GM18511 (cell line): ENCODE data around the gene DOLPP1.
"Not testable (repeated sequence)": the region's sequence is repeated elsewhere in the genome, so short reads cannot be mapped to it uniquely, and the experiment has no call there.

Experiments used
- ATAC-seq: cut with Tn5 transposase; IDR thresholded peaks from one replicate; pipeline ENCODE4 v1.9.1; 2021; ENCODE audit warnings: mild to moderate bottlenecking, moderate library complexity; ENCODE audit not compliant: unreplicated experiment

DOLPP1 gene, protein sequence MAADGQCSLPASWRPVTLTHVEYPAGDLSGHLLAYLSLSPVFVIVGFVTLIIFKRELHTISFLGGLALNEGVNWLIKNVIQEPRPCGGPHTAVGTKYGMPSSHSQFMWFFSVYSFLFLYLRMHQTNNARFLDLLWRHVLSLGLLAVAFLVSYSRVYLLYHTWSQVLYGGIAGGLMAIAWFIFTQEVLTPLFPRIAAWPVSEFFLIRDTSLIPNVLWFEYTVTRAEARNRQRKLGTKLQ

DNA sequence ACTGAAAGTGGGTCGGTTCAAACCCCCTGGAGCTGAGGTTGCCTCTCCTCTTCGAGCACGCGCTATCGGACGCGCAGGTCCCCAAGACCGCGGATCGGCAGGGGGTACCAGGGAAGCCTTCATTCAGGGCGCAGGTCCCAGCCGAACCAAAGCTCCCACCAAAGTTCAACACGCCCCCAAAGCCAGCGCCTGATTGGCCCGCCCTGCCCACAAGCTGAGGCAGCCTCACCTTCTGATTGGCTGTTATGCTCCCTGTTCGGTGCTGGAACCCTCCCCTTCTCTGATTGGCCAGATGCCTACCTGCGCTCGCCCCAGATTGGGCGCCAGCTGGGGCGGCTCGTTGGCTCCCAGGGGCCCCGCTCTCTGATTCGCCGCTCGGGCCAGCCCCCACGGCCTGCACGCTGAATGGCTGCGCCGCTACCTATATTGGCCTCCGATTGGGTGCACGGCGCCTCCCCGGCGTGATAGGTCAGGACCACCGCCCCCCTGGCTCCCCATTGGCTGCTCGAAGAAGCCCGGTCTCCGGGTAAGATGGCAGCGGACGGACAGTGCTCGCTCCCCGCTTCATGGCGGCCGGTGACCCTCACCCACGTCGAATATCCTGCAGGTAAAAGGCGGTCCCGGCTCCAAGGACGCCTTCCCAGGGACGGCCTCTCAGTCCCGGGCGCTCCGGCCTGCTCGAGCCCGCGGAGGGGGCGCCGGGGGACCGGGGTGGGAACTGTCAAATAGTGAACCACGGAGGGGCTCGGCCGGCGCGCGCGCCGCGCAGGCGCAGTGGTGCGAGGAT is at the start of gene DOLPP1:
TSS of gene DOLPP1 (plus strand) at position 511 of the 787 bp plus-strand sequence. CDS start at position 532, 21 bp downstream.
- ATAC-seq = peak; percentile 95

DNA sequence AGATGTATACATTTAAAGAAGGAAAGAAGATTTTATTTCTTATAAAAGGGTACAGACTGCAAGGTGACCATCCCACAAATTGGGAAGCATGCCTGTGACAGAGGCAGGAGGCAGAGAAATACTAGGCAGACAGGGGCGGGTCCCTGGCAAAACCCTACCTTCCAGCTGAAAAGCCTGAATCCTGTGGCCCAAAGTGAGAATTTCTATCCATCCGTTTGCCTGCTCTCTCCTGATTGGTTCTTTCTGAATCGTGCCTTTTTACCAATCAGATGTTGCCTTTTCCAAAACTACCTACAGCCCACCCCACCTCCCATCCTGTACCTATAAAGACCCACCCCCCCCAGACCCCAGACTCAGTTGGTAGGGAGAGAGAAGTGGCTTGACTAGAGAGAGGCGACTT is 49.4 kb upstream of the DOLPP1 start:
- no peak for ATAC-seq

DNA sequence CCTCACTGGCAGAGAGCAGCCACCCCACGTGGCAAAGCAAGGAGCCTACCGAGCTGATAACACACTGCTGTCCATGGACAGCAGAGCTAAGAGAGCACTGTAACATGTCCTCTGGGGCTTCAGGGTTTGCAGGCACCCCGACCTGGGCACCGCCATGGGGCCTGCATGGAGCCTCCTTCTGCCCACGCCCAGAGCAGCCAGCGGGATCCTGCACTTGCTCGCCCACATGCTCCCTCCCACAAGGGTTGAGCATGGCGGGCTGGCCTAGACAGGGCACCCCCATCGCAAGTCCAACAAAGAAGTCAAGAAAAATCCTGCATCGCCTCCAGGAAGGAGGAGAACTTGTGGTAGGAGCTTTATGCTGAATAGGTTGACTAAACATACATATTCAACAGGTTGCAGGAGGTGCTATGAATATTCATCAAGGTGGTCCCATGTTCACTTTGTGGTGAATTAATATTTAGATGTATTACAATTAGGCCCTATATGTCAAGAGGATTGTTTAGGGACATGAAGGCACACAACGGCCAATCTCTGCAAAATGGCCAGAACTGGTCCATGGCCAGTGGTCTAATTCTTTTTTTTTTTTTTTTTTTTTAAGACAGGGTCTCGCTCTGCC is 48.3 kb upstream of the DOLPP1 start:
- no peak for ATAC-seq

DNA sequence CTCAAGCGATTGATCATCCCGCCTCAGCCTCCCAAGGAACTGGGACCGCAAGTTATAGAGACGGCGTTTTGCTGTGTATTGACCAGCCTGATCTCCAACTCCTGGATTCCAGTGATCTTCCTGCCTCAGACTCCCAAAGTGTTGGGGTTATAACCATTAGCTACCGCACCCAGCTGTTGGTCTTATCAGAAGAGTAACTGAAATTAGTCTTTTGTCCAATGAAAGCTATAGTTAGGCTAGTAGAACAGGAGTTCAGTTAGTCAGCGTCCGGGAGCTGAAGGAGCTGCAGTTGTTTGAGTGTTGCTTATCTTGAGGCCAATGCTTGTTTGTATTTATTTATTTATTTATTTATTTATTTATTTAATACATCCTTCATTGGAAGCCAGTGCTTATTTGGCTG is 47.7 kb upstream of the DOLPP1 start:
- no peak for ATAC-seq

DNA sequence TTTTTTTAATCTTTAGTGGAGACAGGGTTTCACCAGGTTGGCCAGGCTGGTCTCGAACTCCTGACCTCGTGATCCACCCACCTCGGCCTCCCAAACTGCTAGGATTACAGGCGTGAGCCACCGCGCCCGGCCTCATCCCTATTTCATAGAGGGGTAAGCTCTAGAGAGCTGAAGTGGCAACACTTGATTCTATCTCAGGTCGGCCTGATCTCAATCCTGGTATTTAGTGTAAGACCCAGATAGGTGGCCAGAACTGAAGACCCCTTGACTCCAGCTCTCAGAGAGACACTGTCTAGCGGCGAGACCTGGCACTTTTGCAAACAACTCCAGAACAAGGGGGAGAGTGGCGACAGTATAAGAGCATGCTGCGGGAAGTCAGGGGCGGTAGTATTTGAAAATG is 45.1 kb upstream of the DOLPP1 start:
- ATAC-seq = not testable (repeated sequence)

DNA sequence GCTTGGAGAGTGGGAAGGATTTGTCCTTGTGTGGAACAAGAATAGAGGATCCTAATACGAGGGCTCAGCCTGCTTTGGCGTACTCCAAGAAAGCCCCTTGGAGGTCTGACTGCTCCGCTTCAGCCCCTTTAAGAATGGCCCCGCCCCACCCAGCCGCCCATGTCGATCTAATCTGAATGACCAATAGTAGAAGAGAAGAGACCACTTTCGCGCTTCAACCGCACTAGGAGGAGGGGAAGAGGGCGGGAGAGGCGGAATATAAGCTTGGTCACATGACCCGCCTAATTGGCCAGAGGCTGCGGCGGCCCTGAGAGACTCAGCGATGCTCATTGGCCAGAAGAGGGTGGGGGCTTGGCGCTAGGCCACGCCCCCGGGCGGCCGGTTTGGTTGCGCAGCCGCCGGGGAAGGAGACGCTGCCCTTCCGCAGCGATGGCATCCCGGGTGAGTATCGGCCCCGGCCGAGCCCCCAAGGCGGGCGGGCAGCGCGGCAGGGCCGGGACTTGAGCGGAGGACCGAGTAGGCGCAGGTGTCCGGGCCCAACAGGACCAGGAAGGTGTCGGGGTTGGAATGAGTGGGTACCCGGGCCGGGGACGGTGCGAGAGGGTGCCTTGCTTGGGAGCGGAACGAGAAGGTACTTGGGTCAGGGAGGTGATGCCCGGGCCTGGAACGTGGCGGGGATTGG is 44.5 kb upstream of the DOLPP1 start, which contains the start of gene MIGA2:
TSS of gene MIGA2 (plus strand) at position 386 of the 682 bp plus-strand sequence. CDS start 3,969 bp downstream, outside the sequence.
- ATAC-seq = peak; percentile 96

DNA sequence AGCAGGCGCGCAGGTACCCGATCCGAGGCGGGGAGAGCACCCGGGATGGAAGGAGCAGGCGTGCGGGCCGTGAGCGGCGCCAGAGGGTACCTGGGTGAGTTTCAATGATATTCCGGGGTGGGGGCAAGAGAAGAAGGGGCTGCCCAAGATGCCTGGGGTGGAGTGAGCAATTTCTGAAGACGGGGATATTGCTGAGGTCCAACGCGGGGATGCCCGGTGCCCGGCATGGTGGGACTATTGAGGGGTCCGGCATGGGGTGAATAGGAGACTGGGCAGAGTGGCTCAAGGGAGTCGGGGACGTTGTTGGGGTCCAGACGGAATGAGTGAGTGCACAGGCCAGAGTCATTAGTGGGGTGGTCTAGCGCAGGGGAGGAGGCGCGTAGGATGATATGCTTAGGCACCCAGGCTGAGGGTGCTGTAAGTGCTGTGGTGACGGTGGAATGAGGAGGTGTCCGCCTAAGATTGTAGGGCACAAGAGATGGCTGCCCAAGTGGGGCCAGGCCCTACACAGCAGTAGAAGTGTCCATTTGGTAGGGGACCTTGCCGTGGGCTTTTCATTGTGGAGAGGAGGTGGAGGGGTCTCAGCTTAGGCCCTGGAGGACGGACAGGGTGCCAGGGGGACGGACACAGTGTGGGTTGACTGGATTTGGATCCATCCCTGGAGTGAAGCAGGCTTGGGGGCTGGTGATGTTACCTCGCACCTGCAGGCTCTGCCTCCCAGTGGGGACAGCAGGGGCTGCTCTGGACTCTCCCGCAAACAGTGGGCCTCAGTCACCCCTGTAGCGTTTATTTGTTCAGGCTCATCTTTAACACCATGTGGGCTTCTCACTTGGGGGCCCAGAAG is 43.8 kb upstream of the DOLPP1 start:
- ATAC-seq = no peak

DNA sequence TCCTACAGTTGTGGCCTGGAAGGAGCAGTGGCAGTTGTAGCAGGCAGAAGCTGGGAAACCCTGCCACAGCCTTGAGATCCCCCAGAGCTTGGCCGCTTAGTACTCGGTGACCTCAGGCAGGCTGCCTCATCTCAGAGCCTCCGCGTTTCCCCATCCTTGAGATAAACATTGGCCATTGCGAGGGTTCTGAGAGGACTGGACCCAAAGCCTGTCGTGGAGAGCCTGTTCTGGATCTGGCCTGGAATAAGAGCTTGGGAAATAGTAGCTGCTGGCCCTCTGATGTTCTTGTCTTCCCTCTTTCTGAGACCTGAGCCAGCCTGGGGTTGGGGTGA is 43.2 kb upstream of the DOLPP1 start:
- no peak for ATAC-seq

DNA sequence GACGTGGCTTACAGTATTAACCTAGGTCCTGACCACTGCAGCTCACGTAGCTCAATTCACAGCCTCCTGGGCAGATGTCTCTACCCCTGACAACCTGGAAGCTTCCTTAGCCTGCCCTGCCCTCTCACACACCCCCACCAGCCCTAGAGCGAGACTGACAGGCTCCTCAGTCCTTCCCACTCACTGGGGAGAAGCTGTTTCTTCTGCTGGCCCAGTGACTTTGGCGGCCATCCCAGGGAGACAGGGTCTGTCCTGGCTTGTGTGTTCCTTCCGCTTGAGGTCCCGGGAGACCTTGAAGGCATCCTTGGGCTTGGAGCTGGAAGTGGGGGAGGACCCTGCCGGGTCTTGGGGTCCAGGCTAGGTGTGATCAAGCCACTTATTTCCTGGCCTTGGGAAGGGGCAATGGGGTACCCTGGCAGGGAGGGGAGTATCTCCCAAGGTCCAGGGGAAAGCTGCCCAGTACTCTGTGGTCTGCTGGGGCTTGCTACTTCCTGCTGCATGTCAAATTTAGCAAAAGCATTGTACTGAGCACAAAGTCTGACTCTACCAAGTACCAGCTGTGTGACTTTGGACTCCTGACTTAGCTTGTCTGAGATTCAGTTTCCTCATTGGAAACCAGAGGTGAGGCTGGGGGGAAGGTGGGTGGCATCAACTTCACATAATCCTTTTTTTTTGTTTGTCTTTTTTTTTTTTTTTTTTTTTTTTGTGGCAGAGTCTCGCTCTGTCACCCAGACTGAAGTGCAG is 42.6 kb upstream of the DOLPP1 start:
- no peak for ATAC-seq

DNA sequence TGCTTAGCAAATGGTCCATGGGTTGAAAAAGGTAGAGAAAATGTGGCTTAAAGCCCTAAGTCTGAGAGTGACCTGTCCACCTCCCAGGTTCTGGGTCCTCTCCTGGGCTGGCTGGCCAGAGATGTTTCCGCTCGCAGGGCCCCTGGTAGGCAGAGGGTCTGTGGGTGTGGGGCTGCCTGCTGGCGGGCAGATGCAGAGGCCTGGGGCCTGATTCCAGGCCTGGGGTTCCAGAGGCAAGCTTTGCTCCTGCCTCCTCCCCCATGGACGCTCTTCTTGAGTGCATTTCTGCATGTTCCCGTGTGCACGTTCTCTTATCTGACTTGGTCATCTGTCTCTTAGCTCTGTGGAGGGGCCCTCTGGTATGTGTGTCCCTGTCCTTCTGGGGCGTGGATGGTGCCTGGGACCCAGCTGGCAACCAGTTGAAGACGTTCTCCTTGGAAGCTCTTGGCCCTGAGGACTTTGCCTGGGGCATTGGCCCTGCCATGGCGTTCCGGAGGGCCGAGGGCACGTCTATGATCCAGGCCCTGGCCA is 40.7 kb upstream of the DOLPP1 start:
- ATAC-seq = no peak

DNA sequence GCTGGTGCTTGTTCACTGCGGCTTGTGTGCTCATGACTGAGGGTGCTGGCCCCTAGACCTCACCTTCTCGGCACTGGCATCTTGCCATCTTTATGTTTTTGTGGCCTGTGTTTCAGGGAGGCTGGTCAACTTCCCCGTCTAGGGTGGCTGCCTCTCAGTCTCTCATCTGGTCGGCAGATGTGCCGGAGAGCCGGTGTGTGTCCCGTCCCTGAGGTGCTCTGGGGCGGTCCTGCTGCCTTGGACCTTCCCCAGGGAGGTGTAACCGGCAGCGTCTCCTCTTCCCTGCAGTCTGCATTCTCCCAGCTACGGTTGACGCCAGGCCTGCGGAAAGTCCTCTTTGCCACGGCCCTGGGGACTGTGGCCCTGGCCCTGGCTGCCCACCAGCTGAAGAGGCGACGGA is 38.9 kb upstream of the DOLPP1 start:
- no peak for ATAC-seq

DNA sequence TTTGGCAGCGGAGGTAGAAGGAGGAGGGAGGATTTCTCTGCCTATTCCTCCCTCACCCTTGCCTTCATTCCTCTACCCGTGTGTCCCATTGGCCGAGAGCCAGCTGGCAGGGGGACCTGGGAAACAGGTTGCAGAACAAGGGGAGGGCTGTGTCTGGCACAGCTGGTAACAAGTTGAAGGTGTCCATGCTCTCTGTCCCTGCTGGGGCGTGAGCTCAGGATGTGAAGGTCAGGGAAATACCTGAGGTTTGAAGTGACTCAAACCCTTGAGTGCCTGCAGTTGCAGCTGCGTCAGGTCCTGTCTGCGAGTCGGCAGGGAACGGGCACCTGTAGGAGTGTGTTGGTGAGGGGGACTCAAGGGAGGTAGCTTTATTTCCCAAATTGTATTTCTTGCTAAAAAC is 28.3 kb upstream of the DOLPP1 start:
- no peak for ATAC-seq

DNA sequence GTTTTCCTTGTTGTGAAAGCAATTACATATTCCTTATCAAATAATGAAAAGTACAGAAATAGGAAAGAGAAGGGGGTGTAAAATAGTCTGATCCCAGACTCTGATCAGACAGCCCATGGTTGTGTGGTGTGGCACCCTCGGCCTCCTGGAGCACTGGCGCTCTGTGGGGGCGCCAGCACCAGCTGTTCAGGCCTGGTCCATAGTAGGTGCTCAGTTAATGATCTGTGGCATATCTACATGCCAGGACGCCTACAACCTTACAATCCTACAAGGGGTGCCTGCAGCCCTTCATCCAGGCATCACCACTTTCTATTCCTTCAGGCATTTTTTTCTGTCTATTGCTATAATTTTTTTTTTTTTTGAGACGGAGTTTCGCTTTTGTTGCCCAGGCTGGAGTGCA is 27.9 kb upstream of the DOLPP1 start:
- ATAC-seq = no peak

DNA sequence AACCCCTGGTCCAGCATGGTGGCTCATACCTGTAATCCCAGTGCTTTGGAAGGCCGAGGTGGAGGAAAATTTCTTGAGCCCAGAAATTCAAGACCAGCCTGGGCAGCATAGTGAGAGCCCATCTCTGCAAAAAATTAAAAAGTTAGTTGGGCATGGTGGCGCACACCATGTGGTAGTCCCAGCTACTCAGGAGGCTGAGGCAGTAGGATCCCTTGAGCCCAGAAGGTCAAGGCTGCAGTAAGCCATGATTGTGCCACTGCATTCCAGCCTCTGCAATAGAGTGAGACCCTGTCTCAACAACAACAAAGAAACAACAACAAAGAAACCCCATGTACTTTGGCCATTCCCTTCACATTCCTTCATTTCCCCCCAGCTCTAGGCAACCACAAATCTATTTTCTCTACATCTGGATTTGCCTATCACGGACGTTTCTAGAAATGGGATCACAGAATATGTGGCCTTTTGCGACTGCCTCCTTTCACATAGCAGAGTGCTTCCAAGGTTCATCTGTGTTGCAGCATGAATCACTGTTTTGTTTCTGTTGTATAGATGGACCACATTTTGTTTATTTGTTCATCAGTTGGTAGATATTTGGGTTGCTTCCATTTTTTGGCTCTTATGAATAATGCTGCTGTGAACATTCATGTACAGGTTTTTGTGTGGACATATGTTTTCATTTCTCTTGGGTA is 26.6 kb upstream of the DOLPP1 start:
- no peak for ATAC-seq

DNA sequence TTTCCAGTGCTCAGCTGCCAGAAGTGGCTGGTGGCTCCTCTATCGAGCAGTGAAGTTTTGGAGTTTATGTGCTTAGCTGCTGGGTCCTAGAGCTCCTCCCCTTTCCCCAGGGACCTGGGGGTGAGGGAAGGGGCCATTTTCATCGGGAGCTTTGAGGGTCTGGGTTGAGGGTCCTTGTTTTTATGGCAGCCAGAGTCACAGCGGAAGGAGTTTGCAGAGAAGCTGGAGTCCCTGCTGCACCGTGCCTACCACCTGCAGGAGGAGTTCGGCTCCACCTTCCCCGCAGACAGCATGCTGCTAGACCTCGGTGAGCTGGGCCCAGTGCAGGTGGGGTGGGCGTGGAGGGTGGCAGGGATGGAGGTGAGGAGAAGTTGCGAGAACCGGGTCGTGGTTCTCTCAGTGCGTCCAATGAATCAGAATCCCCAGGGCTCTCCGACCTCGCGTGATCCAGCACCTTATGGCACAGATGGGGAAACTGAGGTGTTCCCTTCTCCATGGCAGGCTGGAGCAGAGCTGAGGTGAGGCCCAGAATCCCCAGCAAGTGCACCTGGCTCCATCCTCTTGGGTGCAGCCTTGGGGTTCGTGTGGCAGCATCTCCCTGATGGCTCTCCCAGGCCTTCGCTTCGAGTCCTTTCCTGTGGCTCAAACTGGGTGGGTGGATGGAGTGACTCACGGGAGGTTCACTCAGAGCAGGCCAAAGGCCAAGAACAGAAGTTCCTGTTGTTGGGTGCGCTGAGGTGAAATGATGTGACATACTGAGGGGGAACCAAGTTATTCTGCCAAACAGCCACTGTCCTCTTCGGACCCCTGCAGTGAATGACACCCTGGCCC is 21.7 kb upstream of the DOLPP1 start:
- ATAC-seq = no peak

DNA sequence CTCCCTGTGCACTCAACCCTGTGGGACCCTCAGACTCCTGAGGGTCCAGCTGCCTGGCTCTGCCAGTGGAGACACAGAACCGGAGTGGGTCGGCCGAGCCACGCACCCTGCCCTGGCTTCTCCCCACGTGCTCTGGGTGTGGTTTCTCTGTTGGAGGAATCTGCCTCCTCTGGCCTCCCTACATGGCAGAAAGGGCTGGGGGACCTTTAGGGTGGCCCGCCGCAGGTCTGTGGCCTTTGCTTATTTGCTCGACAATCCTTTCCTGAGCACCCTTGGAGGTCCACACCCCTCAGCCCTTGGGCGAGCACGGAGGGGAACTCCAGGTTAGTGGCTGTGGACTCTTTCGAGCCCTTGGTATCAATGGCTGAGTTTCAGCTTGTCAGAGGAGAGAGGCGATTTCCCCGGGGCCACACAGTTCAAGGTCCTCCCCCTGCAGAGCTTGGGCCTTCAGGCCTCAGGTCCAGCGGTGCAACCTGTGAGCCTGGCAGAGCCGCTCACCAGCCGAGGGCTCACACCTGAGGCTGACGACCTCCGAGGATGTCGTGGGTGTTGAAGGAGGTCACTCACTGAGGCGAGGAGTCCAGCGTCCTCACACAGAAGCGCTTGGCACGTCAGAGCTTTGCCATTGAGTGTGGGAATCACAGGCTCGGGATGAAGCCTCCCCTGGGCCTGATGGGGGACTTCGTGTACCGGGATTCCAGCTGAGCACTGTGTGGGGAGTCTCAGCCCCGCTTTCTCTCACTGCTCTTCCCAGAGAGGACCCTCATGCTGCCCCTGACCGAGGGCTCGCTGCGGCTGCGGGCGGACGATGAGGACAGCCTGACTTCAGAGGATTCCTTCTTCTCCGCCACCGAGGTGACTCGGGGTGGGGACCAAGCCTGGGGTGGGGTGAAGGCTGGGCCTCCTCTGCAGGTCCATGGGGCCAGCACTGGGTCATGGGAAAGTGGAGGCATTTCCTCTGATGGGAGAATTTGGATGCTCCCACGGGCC is 20.8 kb upstream of the DOLPP1 start:
- no peak for ATAC-seq

DNA sequence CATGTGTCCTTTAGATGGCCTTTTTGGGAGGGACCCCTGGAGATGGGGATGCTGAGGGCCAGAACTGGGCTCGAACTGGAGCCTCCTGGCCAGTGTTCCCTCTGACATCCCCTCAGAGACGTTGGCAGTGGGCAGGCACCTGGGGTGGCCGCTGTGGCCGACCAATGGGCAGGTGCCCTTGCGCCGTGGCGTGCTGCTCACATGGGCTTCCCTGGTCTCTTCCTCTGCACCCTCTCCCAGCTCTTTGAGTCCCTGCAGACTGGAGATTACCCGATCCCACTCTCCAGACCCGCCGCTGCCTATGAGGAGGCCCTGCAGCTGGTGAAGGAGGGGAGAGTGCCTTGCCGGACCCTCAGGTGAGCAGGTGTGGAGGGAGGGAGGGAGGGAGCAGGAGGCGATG is 19.9 kb upstream of the DOLPP1 start:
- no peak for ATAC-seq
